Endothelial cell of umbilical vein (primary cell): ENCODE data around the gene CABCOCO1. TPM values are rescaled to one million over a fixed set of nuclear protein-coding genes. Genes with fewer than 3 reads are reported as not detected.

Source experiments
- BruUV-seq: library from RNA; stranded (reverse); fragments of 400-500 nt; replicated peaks from 2 replicates; lab custom pipeline; 2021; lab: Mats Ljungman, UMichigan
- CTCF ChIA-PET: fragments of 300-600, 350-600 bp; sonication (Branson Sonifier 250); formaldehyde crosslinking; loops from one replicate; lab custom pipeline; 2021; ENCODE audit warnings: antibody characterized with exemption, inconsistent platforms; lab: Charles Lee
- POLR2A ChIA-PET: fragments of 300-600, 350-600 bp; sonication (Branson Sonifier 250); formaldehyde crosslinking; loops from one replicate; lab custom pipeline; 2021; ENCODE audit warnings: antibody characterized with exemption, inconsistent platforms; lab: Charles Lee
- DNase-seq: peaks from one replicate; pipeline ENCODE4 v3.0.0-alpha.2; 2011; ENCODE audit warnings: low read depth, low spot score
- FAIRE-seq: peaks from 2 replicates; lab custom pipeline; 2011; peaks lifted over from hg19 to GRCh38; lab: Jason Lieb, UNC
- H2AFZ ChIP-seq: 2 replicates; pipeline ENCODE4 v1.6.0; 2012; ENCODE audit warnings: low read depth, low read length, control low read depth, inconsistent platforms
- H3K27ac ChIP-seq: 2 replicates; pipeline ENCODE4 v1.5.1; 2011; ENCODE audit warnings: low read depth, mild to moderate bottlenecking, control low read depth, low read length, moderate library complexity; ENCODE audit not compliant: insufficient read depth
- H3K27me3 ChIP-seq, 2 experiments: 2 replicates each; pipeline versions ENCODE4 v1.6.0 to v1.6.1; 2011; ENCODE audit warnings: low read length in 2 of 2, mixed read lengths in 1 of 2; ENCODE audit not compliant: control insufficient read depth in 2 of 2, insufficient read depth in 2 of 2
- H3K36me3 ChIP-seq, 2 experiments: 2 replicates in 1 of 2; 3 replicates in 1 of 2; pipeline ENCODE4 v1.5.1; 2011; ENCODE audit warnings: low read length in 2 of 2, mild to moderate bottlenecking in 1 of 2, moderate library complexity in 1 of 2; ENCODE audit not compliant: control insufficient read depth in 2 of 2, insufficient read depth in 2 of 2; ENCODE audit errors: extremely low read depth in 1 of 2
- H3K4me1 ChIP-seq: 3 replicates; pipeline ENCODE4 v1.5.1; 2011; ENCODE audit warnings: mild to moderate bottlenecking, low read length; ENCODE audit not compliant: control insufficient read depth, insufficient read depth; ENCODE audit errors: extremely low read depth
- H3K4me2 ChIP-seq: 2 replicates; pipeline ENCODE4 v1.6.1; 2011; ENCODE audit warnings: low read length, control low read depth, mixed read lengths; ENCODE audit not compliant: insufficient read depth
- H3K4me3 ChIP-seq, 3 experiments: fragments of 200-600 bp in 1 of 3; sonication (generic), shearing (Covaris generic) in 1 of 3; replicated peaks in 1 of 3; 2 replicates each; pipeline ENCODE4 v1.5.1; 2011 to 2016; ENCODE audit warnings: control low read depth in 3 of 3, low read length in 3 of 3, mild to moderate bottlenecking in 2 of 3, inconsistent platforms in 1 of 3, low read depth in 1 of 3, moderate library complexity in 1 of 3; ENCODE audit not compliant: insufficient read depth in 1 of 3
- H3K79me2 ChIP-seq: 2 replicates; pipeline ENCODE4 v1.6.0; 2012; ENCODE audit warnings: low read length, inconsistent platforms; ENCODE audit not compliant: control insufficient read depth, insufficient read depth
- H3K9ac ChIP-seq: replicated peaks from 2 replicates; pipeline ENCODE3; 2011; ENCODE audit warnings: low read length, control low read depth; ENCODE audit not compliant: insufficient read depth; ENCODE audit errors: extremely low read depth
- H3K9me1 ChIP-seq: replicated peaks from 3 replicates; pipeline ENCODE4 v1.6.0; 2011; ENCODE audit warnings: mild to moderate bottlenecking, low read length; ENCODE audit not compliant: control insufficient read depth, insufficient read depth; ENCODE audit errors: extremely low read depth
- H3K9me3 ChIP-seq: replicated peaks from 2 replicates; pipeline ENCODE4 v1.5.1; 2012; ENCODE audit warnings: low read length, inconsistent platforms; ENCODE audit not compliant: control insufficient read depth, insufficient read depth
- H4K20me1 ChIP-seq: replicated peaks from 2 replicates; pipeline ENCODE3; 2011; ENCODE audit warnings: mild to moderate bottlenecking, low read length; ENCODE audit not compliant: control insufficient read depth, insufficient read depth; ENCODE audit errors: extremely low read depth
- EZH2 ChIP-seq: IDR thresholded peaks from 2 replicates; pipeline ENCODE4 v1.6.1; 2012; ENCODE audit warnings: borderline replicate concordance, low read depth, mild to moderate bottlenecking, moderate library complexity, low read length, inconsistent platforms; ENCODE audit not compliant: severe bottlenecking
- FOS ChIP-seq: IDR thresholded peaks from 2 replicates; pipeline ENCODE4 v1.6.1; 2011; ENCODE audit warnings: mild to moderate bottlenecking, low read length, moderate library complexity, borderline replicate concordance; ENCODE audit not compliant: insufficient read depth
- GATA2 ChIP-seq: IDR thresholded peaks from 2 replicates; pipeline ENCODE4 v1.7.0; 2011; ENCODE audit warnings: low read depth, mild to moderate bottlenecking, moderate library complexity, mixed read lengths, low read length; ENCODE audit not compliant: insufficient read length, insufficient read depth
- JUN ChIP-seq: IDR thresholded peaks from 2 replicates; pipeline ENCODE4 v1.6.1; 2011; ENCODE audit warnings: borderline replicate concordance, low read depth; ENCODE audit not compliant: insufficient read length, insufficient read depth
- MYC ChIP-seq: IDR thresholded peaks from one replicate; pipeline ENCODE4 v1.6.1; 2011; ENCODE audit warnings: mild to moderate bottlenecking, low read depth, low read length
- POLR2A ChIP-seq: IDR thresholded peaks from 2 replicates; pipeline ENCODE4 v1.6.1; 2012; ENCODE audit warnings: low read depth, mild to moderate bottlenecking, control low read depth, low read length
- POLR2AphosphoS5 ChIP-seq: IDR thresholded peaks from 2 replicates; pipeline ENCODE4 v1.6.1; 2012; ENCODE audit warnings: low read depth, mild to moderate bottlenecking, control low read depth, low read length, moderate library complexity; ENCODE audit not compliant: insufficient read depth
- dilution Hi-C: fragments of 300-500 bp; cut with MboI; formaldehyde crosslinking; loops from one replicate; pipeline ENCODE4 v1.15.0; 2019; ENCODE audit warnings: low sequenced_read_pairs; ENCODE audit not compliant: extremely low pct_ligation_motif_present
- intact Hi-C: fragments of 100-400 bp; cut with micrococcal nuclease; formaldehyde crosslinking; loops from one replicate; pipeline ENCODE4 v1.10.0; 2022
- polyA plus RNA-seq, 4 experiments: library from polyadenylated mRNA; depleted of rRNA in 3 of 4; stranded (reverse) in 3 of 4; unstranded in 1 of 4; fragments of >200 nt; gene quantifications; 2 replicates each; pipeline versions ENCODE4 v1.2.1 to v1.2.3, GENCODE V29; 2011 to 2012; ENCODE audit warnings: missing spikeins in 1 of 4
- total RNA-seq: library from RNA; stranded (reverse); gene quantifications from 2 replicates; pipeline ENCODE4 v1.2.3, GENCODE V29; 2021
- TF ChIP-seq, protein P1 (sequence below), 2 donors: IDR thresholded peaks; 1 replicate in 1 of 2; 2 replicates in 1 of 2; pipeline ENCODE4 v1.5.1; 2011; ENCODE audit warnings: low read length in 2 of 2, mild to moderate bottlenecking in 2 of 2, moderate library complexity in 2 of 2, control low read depth in 1 of 2, inconsistent platforms in 1 of 2, low read depth in 1 of 2; ENCODE audit not compliant: insufficient read depth in 1 of 2; ENCODE audit errors: extremely low read depth in 1 of 2
- TF ChIP-seq, protein P2 (sequence below): IDR thresholded peaks from 2 replicates; pipeline ENCODE4 v1.6.1; 2011; ENCODE audit not compliant: insufficient read depth, insufficient read length

Gene CABCOCO1
- total and polyA plus RNA-seq, 2 donors (not counting 3 experiments of a cell fraction or from before 2014, with no cell fraction given), result 0.06 to 1.3 TPM

DNA sequence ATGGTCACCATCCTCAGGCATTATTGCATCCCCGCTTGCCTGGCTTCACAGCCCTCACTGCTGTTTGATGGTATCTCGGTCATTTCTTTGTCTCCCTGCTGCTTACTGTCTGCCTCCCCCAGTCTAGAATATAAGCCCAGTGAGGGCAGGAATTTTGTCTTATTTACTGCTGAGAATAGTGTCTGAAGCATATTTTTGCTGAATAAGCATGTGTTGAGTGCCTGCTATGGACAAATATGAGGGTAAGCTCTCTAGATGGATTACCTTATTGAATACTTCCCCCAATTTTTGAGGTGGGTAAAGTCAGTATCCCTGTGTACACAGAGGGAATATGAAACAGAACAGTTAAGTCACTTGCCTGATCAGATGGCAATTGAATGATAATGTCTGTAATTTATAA lies 36.5 kb upstream of the CABCOCO1 start:
- Histone ChIP-seq H3K27me3 (no peaks in the 10 kb centered on the region), H2AFZ (no peak overlapping the region), H3K9me1 (no peaks in the 10 kb centered on the region), H3K27ac (no peak overlapping the region), H3K79me2 (no peaks in the 10 kb centered on the region), H3K9ac (no peak overlapping the region), H3K36me3 (no peaks in the 10 kb centered on the region), H3K4me2 (no peak overlapping the region), H3K4me3 (no peak overlapping the region), H3K4me1 (peaks cover 24% of the 10 kb centered on the region), H4K20me1 (no peaks in the 10 kb centered on the region), H3K9me3 (no peaks in the 10 kb centered on the region)
- DNase-seq (no peak), FAIRE-seq (no peak)
- CTCF ChIA-PET, result no interaction called here
- dilution Hi-C loops (no loop called here), intact Hi-C loops (loop anchor here (10.0 kb wide), 2 partner anchors 151 to 661 kb away; no protein-coding TSS in a partner anchor)
- POLR2A ChIA-PET, result no interaction called here
- TF ChIP-seq POLR2A (no peak), FOS (no peak), MYC (no peak), GATA2 (no peak), EZH2 (no peak), JUN (no peak), POLR2AphosphoS5 (no peak)
- TF ChIP-seq, protein P1, sequence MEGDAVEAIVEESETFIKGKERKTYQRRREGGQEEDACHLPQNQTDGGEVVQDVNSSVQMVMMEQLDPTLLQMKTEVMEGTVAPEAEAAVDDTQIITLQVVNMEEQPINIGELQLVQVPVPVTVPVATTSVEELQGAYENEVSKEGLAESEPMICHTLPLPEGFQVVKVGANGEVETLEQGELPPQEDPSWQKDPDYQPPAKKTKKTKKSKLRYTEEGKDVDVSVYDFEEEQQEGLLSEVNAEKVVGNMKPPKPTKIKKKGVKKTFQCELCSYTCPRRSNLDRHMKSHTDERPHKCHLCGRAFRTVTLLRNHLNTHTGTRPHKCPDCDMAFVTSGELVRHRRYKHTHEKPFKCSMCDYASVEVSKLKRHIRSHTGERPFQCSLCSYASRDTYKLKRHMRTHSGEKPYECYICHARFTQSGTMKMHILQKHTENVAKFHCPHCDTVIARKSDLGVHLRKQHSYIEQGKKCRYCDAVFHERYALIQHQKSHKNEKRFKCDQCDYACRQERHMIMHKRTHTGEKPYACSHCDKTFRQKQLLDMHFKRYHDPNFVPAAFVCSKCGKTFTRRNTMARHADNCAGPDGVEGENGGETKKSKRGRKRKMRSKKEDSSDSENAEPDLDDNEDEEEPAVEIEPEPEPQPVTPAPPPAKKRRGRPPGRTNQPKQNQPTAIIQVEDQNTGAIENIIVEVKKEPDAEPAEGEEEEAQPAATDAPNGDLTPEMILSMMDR (IDR thresholded peaks at IDR 0.05; ENCODE audit: extremely low read depth in 1 of 2, insufficient read depth in 1 of 2, low read depth in 1 of 2, low read length in 2 of 2), result no peak
- TF ChIP-seq, protein P2, sequence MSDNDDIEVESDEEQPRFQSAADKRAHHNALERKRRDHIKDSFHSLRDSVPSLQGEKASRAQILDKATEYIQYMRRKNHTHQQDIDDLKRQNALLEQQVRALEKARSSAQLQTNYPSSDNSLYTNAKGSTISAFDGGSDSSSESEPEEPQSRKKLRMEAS, result no peak
- BruUV-seq, result no TSS peak
